SK-N-SH treated with all-trans-retinoic acid at 6 μM for 48 hours (cell line): Measurements from ENCODE around the gene RECK.
A peak's percentile ranks its signal among the peaks of the same experiment; 100 is the strongest.

Experiments used
- ATAC-seq: fragments of 200-7000 bp; cut with Tn5 transposase; 3 replicates; pipeline ENCODE4 v1.9.1; 2020; ENCODE audit warnings: mild to moderate bottlenecking, moderate library complexity
- ARNTL ChIP-seq: fragments of 450-650 bp; formaldehyde crosslinking; IDR thresholded peaks from 2 replicates; pipeline ENCODE4 v1.5.0; 2020; ENCODE audit warnings: low read depth, mild to moderate bottlenecking, moderate library complexity, borderline replicate concordance
- BACH2 ChIP-seq: fragments of 250-450 bp; sonication (Bioruptor Pico); IDR thresholded peaks from 2 replicates; pipeline ENCODE4 v1.9.0; 2021; ENCODE audit warnings: mild to moderate bottlenecking, borderline replicate concordance
- CSDC2 ChIP-seq: fragments of 250-450 bp; sonication (Bioruptor Pico); IDR thresholded peaks from 2 replicates; pipeline ENCODE4 v1.5.0; 2020; ENCODE audit warnings: mild to moderate bottlenecking, moderate library complexity
- ESRRG ChIP-seq: fragments of 250-450 bp; sonication (Bioruptor Pico); IDR thresholded peaks from 2 replicates; pipeline ENCODE4 v1.6.1; 2021; ENCODE audit warnings: mild to moderate bottlenecking
- GLIS3 ChIP-seq: fragments of 250-450 bp; sonication (Bioruptor Pico); IDR thresholded peaks from 2 replicates; pipeline ENCODE4 v1.5.0; 2020; ENCODE audit warnings: mild to moderate bottlenecking, moderate library complexity
- OSR1 ChIP-seq: fragments of 250-450 bp; sonication (Bioruptor Pico); IDR thresholded peaks from 2 replicates; pipeline ENCODE4 v1.8.0; 2022; ENCODE audit warnings: moderate library complexity, mild to moderate bottlenecking, inconsistent platforms
- POU6F1 ChIP-seq: fragments of 250-450 bp; sonication (Bioruptor Pico); IDR thresholded peaks from 2 replicates; pipeline ENCODE4 v1.8.0; 2021; ENCODE audit warnings: low read depth, mild to moderate bottlenecking, moderate library complexity, borderline replicate concordance
- PPARA ChIP-seq: fragments of 250-450 bp; sonication (Bioruptor Pico); IDR thresholded peaks from 2 replicates; pipeline ENCODE4 v1.5.0; 2020; ENCODE audit warnings: mild to moderate bottlenecking, borderline replicate concordance
- RARB ChIP-seq: fragments of 250-450 bp; sonication (Bioruptor Pico); IDR thresholded peaks from 2 replicates; pipeline ENCODE4 v1.8.0; 2021; ENCODE audit warnings: mild to moderate bottlenecking, moderate library complexity
- SNAI2 ChIP-seq: fragments of 250-450 bp; sonication (Bioruptor Pico); IDR thresholded peaks from 2 replicates; pipeline ENCODE4 v1.5.0; 2020; ENCODE audit warnings: mild to moderate bottlenecking, moderate library complexity
- TCF4 ChIP-seq: fragments of 250-450 bp; sonication (Bioruptor Pico); IDR thresholded peaks from 2 replicates; pipeline ENCODE4 v1.8.0; 2021; ENCODE audit warnings: mild to moderate bottlenecking, moderate library complexity, borderline replicate concordance
- TOX ChIP-seq: fragments of 250-450 bp; sonication (Bioruptor Pico); IDR thresholded peaks from 2 replicates; pipeline ENCODE4 v1.8.0; 2021; ENCODE audit warnings: mild to moderate bottlenecking, moderate library complexity, borderline replicate concordance
- TSHZ2 ChIP-seq: fragments of 250-450 bp; sonication (Bioruptor Pico); IDR thresholded peaks from 2 replicates; pipeline ENCODE4 v1.5.0; 2020; ENCODE audit warnings: mild to moderate bottlenecking, moderate library complexity
- ZC3H10 ChIP-seq: fragments of 250-450 bp; sonication (Bioruptor Pico); IDR thresholded peaks from 2 replicates; pipeline ENCODE4 v1.5.1; 2021; ENCODE audit warnings: mild to moderate bottlenecking, moderate library complexity
- ZFP3 ChIP-seq: fragments of 250-450 bp; sonication (Bioruptor Pico); IDR thresholded peaks from 2 replicates; pipeline ENCODE4 v1.5.0; 2020; ENCODE audit warnings: mild to moderate bottlenecking, moderate library complexity
- ZFP30 ChIP-seq: fragments of 450-650 bp; formaldehyde crosslinking; IDR thresholded peaks from 2 replicates; pipeline ENCODE4 v1.5.0; 2022; ENCODE audit warnings: mild to moderate bottlenecking, moderate library complexity
- ZNF565 ChIP-seq: fragments of 450-650 bp; formaldehyde crosslinking; conservative IDR thresholded peaks from 2 replicates; pipeline ENCODE4 v1.5.0; 2020; ENCODE audit warnings: low read depth, mild to moderate bottlenecking, moderate library complexity
- ZNF70 ChIP-seq: fragments of 450-650 bp; formaldehyde crosslinking; IDR thresholded peaks from 2 replicates; pipeline ENCODE4 v1.5.0; 2020; ENCODE audit warnings: mild to moderate bottlenecking, moderate library complexity
- ZNF8 ChIP-seq: fragments of 450-650 bp; formaldehyde crosslinking; IDR thresholded peaks from 2 replicates; pipeline ENCODE4 v1.5.0; 2020; ENCODE audit warnings: mild to moderate bottlenecking, moderate library complexity
- TF ChIP-seq, protein P1 (sequence below): fragments of 250-450 bp; sonication (Bioruptor Pico); IDR thresholded peaks from 2 replicates; pipeline ENCODE4 v1.5.1; 2020; ENCODE audit warnings: low read depth, mild to moderate bottlenecking, moderate library complexity
- TF ChIP-seq, protein P2 (sequence below): fragments of 250-450 bp; sonication (Bioruptor Pico); IDR thresholded peaks from 2 replicates; pipeline ENCODE4 v1.8.0; 2020; ENCODE audit warnings: mild to moderate bottlenecking, moderate library complexity, borderline replicate concordance

The RECK gene

GRCh38 chr9:36135741-36136271 lies 99.1 kb downstream of the RECK start:
- TF ChIP-seq ESRRG (CRISPR knock-in tag), result no peak
- TF ChIP-seq CSDC2 (CRISPR knock-in tag), result no peak
- TF ChIP-seq POU6F1 (CRISPR knock-in tag), result no peak
- no peak for TF ChIP-seq OSR1 (CRISPR knock-in tag)
- TF ChIP-seq TCF4 (CRISPR knock-in tag), result no peak
- peak; percentile 34; the same call in 2 of the 3 replicates for ATAC-seq

- ATAC-seq, result peak; percentile 95
- TF ChIP-seq PPARA (CRISPR knock-in tag), result no peak
- TF ChIP-seq TSHZ2 (CRISPR knock-in tag), result 0 out of 2 replicates have a peak, but pooled peaks have one; percentile 8
- no peak for TF ChIP-seq SNAI2 (CRISPR knock-in tag)
- no peak for TF ChIP-seq ZNF8 (CRISPR knock-in tag)
- no peak for TF ChIP-seq RARB (CRISPR knock-in tag)
- peak; percentile 91 for TF ChIP-seq ZFP3 (CRISPR knock-in tag)
- TF ChIP-seq, protein P1, sequence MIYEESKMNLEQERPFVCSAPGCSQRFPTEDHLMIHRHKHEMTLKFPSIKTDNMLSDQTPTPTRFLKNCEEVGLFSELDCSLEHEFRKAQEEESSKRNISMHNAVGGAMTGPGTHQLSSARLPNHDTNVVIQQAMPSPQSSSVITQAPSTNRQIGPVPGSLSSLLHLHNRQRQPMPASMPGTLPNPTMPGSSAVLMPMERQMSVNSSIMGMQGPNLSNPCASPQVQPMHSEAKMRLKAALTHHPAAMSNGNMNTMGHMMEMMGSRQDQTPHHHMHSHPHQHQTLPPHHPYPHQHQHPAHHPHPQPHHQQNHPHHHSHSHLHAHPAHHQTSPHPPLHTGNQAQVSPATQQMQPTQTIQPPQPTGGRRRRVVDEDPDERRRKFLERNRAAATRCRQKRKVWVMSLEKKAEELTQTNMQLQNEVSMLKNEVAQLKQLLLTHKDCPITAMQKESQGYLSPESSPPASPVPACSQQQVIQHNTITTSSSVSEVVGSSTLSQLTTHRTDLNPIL (CRISPR knock-in tag), result no peak
- no peak for TF ChIP-seq OSR1 (CRISPR knock-in tag)
Measured at GRCh38 chr9:36136272-36136893, 99.7 kb downstream of the RECK start, which contains the start of gene GLIPR2. Gene GLIPR2 (plus strand): TSS chr9:36136733. CDS start chr9:36136779, 46 bp downstream.

DNA sequence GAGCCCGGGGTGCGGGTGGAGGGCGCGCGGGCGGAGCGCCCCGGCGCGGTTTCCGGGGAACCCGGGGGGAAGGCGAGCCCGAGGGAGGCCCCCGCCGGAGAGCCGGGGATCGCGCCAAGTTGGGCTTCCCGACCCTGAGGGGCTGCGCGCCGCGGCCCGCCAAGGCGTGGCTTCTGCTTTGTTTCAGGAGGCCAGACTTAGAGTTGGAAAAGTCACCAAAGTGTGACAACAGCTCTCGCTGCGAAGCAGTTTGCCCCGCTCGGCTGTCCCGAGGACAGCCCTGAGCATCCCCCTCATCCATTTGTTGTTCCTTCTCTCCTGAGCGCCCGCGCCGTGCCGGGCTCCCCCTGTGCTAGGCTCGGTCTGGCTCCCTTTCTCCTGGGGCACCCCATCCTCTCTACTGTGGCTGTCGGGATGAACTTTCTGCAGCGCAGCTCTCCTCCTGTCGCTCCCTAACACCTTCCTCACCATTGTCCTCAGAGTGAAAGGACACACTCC lies 100.2 kb downstream of the RECK start:
- no peak for TF ChIP-seq ESRRG (CRISPR knock-in tag)
- no peak for TF ChIP-seq GLIS3 (CRISPR knock-in tag)
- TF ChIP-seq ZNF565 (CRISPR knock-in tag), result no peak
- no peak for TF ChIP-seq ZNF8 (CRISPR knock-in tag)
- no peak for TF ChIP-seq POU6F1 (CRISPR knock-in tag)
- no peak for TF ChIP-seq ZC3H10 (CRISPR knock-in tag)
- TF ChIP-seq OSR1 (CRISPR knock-in tag), result no peak
- TF ChIP-seq, protein P2, sequence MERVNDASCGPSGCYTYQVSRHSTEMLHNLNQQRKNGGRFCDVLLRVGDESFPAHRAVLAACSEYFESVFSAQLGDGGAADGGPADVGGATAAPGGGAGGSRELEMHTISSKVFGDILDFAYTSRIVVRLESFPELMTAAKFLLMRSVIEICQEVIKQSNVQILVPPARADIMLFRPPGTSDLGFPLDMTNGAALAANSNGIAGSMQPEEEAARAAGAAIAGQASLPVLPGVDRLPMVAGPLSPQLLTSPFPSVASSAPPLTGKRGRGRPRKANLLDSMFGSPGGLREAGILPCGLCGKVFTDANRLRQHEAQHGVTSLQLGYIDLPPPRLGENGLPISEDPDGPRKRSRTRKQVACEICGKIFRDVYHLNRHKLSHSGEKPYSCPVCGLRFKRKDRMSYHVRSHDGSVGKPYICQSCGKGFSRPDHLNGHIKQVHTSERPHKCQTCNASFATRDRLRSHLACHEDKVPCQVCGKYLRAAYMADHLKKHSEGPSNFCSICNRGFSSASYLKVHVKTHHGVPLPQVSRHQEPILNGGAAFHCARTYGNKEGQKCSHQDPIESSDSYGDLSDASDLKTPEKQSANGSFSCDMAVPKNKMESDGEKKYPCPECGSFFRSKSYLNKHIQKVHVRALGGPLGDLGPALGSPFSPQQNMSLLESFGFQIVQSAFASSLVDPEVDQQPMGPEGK (CRISPR knock-in tag), result no peak
- no peak for TF ChIP-seq ARNTL
- no peak for TF ChIP-seq BACH2 (CRISPR knock-in tag)
- TF ChIP-seq, protein P1 (CRISPR knock-in tag), result no peak
- no peak for TF ChIP-seq ZFP30
- TF ChIP-seq TOX, result no peak
- no peak for TF ChIP-seq CSDC2 (CRISPR knock-in tag)
- TF ChIP-seq TCF4 (CRISPR knock-in tag), result no peak
- no peak for TF ChIP-seq ZNF70 (CRISPR knock-in tag)
- no peak for TF ChIP-seq TSHZ2 (CRISPR knock-in tag)
- TF ChIP-seq RARB (CRISPR knock-in tag), result no peak
- no peak for TF ChIP-seq PPARA (CRISPR knock-in tag)
- ATAC-seq, result peak; percentile 52
